Embryonic facial prominence (tissue), 1 donor: ENCODE data around the gene INPP5E.

Source experiments
- DNase-seq: peaks from one replicate; pipeline ENCODE4 v3.0.0-alpha.2; 2016; ENCODE audit errors: extremely low spot score

Gene INPP5E

DNA sequence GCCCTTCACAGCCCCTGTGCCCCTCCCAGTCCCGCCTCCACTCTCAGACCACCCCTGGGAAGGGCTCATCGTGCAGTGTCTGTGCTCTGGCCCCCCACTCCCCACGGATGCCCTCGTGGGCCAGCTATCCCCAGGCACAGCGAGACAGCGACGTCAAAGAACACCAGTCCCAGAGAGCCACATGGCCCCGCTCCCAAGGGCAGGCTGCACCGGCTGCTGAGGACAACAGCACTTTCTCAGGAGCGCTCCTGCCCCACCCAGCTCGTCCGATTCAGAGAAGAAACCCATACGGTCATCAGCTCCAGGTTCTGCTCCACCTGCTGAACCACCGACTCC lies 34.9 kb downstream of the INPP5E start:
- no peak for DNase-seq

DNA sequence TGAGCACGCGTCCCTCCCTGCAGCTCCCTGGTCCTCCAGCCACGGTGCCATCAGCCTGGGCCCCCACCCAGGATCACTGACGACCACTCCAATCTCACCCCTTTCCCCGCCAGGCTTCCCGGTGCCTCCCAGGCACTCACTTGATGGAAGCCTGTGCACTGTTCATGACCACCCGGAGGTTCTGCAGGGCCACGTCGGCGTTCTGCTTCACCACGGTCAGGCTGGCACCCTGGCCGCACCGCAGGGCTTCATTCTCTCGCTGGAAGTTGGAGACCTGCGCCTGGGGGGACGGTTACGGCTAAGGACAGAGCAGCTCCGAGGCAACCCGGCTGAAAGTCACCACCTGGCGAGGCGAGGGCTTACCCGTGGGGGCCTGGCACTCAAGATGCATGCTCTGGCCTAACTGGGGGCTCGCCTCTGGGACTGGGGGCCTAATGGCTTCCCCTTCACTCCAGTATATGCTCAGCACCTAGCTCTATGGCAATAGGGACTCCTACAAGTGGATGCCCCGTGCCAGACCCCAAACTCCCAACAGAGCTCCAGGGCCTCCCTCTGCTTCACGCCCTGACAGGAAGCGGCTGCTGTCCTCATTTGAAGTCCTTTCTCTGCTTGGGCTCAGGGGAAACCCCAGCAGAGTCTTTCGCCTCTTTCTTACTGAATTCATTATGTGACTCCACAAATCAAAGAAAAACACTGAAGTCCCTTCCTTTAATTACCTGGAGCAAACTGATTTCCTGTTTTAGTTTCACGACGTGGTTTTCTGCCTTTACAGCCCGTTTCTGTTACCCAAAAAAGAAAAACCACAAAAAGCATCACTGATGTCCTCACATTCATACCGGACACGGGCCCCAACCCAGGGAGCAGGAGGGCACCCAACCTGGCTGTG lies 35.5 kb downstream of the INPP5E start:
- DNase-seq: no peak

DNA sequence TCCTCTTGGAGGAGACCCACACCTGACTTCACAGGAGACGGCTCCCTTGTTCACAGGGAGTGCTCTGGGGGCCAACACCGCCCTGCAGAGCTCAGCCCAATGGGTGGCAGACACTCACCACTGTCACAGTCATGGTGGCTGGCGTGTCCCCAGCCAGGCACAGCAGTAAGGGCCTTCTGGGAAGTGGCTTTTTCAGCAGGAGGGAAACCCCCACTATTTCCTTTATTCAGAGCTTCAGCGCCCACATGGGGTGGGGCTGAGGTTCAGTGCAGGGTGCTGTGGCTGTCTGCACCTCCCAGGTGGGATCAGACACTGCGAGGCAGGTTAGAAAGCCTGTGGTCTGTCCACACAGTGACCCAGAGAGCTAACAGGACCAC lies 36.1 kb downstream of the INPP5E start:
- DNase-seq: no peak

DNA sequence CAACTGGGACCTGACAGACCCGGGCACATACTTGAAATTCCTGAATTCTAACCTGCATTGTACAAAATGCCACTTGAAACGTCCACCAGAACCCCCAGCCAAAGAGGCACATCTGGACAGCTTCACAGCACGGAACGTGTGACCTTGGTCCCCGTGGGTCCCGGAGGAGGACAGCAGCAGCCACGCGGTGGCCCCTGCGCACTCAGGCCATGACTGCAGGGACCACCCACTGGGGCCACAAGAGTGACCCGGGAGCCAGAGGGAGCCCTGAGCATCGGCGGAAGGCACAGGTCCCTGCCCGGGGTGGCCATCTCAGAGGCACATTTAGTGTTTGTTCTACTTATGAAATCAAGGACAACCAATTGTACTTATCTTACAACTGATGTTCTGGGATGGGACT lies 37.6 kb downstream of the INPP5E start:
- DNase-seq: no peak

DNA sequence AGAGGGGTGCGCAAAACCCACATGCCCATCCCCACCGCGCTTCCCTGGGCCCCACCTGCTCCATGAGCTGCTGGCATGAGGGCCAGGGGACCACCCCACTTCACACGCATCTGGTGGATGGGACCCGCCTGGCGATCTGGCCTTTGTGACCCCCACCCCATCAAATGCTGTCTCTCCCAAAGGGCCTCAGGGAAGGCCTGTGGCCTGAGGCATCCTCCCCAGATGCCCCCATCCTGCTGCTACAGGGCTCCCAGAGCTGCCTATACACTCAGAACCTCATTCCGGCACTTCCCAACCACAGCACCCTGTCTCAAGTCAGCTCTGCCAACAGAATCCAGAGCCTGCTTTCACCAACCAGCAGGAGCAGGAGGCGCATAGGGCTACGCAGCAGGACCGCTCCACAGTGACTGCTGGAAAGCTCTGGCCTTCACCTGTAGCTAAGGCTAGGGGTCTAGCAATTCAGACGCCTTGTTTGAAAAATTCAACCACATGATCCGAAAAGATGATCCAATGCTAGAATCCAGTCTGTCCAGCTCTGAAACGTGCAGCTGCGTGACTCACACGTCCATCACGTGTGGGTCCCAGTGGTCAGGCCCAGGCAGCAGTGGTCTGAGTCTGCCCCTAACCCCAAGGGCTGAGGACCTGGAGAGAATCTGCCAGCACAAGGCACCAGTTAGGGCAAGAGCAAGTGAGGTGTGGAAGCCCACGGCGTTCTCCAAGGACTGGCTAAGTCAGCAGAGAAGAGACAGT lies 38.3 kb downstream of the INPP5E start:
- DNase-seq: no peak

DNA sequence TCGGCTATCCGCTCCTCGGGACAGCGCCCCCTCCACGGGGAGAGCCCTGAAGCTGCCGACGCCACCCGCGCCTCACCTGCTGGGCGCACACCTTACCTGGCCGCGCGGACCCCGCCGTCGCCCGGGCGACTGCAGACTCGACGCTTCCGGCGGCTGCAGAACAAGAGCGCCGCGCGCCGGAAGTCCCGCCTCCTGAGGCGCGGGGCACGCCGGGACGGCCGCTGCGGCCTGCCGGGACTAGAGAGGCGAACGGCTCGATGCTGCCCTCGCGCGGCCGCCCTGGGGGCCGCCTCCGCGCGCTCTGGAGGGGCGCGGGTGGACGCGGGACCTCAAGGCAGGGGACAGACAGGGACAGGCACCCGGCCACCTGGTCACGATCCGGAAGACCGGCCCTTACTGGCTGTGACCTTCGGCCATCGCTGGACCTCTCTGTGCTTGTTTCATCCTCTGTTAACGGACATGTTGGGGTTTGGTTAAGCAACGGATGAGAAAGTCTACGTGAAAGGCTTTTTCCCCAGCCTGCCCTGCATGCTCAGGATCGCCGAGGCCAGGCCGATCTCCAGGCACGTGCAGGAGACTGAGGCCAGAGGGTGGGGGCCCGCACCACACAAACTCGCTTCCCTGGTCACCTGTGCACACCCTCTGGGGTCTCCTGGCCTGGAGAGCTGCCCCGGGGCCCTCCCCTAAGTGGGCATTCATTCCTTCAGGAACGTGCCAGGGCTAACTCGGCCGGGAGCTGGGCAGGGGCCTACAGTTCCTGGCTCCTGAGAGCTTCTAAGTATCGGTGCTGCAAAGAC lies 39.4 kb downstream of the INPP5E start, which contains the start of gene SNAPC4:
SNAPC4 (minus strand) TSS at position 133 of the 797 bp plus-strand sequence. CDS start 1,742 bp downstream, outside the sequence.
- peak; percentile 76 for DNase-seq

DNA sequence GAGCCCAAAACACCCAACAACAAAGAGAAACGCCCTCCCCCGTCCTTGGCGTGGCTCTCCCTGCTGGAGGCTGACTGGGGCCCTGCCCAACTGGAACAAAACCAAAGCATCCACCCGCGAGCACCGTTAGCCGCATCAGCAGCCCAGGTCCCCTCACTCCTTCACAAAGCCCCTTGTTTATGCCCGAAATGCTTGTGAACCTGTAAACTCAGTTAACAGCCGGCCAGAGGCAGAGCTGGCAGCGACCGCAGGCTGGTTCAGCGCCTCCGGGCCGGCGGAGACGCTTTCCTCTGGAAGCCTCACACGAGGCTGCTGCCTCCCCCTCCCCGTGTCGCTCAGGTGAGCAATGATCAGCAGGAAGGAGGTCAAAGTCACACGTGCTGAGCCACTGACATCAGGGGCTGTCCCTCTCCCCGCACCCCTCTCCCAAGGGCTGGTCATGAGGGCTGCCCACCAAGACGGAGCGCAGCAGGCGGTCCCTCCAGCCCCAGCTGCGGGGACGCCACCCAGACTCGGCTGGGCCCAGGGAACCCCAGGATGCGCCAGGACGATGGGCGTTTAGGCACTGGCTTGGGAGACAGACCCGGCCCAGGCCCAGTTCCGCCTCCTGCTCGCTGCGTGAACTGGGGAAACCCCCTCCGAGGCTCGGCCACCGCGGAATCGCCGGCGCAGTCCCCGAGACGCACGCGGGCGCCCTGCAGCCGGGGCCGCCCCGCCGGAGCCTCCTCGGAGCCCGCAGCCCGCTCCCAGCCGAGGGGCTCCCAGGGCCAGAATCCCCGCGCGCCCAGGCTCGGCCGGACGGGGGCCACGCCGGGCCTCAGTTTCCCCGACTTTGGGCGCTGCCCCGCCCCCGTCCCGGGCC lies 40.2 kb downstream of the INPP5E start:
- no peak for DNase-seq

DNA sequence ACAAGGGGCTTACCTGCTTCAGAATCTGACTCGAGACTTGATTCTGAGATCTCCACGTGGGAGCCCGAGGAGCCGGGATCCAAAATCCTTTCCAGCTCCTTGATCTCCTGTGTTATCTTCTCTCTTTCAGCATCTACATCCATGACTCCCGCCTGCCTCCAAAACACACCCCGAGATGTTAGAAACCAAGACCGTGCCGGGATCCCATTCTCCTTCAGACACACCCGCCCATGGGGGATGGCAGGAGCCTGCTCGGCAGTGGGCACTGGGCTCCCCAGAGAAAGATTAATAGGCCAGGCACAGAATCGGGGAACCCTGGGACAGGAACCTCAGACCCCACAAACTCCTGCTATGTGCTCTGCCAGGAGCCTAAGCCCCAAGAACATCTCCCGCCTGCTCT lies 41.4 kb downstream of the INPP5E start:
- DNase-seq: no peak

DNA sequence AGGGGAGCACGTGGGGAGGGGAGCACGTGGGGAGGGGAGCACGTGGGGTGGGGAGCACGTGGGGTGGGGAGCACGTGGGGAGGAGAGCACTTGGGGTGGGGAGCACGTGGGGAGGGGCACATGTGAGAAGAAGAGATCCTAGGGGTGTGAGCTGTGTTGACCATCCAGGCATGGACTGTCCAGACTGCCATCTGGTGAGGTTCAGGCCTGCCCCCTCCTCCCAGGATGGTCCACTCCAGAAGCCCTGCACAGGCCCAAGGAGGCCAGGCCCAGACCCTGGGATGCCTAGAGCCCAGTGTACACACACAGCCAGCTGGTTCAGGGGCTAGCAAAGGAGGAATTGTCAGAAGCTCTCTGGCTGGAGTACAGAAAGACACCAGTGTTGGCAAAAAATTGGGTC lies 42.0 kb downstream of the INPP5E start:
- no peak for DNase-seq

DNA sequence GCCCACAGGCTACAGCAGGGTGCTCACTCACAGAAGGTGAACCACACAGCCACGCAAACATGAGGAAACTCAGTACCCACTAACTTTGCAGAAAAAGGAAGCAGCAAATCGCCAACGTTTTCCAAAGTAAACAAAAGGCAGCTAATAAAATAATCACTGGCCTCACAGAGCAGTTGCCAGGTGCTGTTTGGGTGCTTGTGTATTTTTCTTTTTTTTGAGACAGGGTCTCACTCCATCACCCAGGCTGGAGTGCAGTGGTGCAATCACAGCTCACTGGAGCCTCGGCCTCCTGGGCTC lies 43.5 kb downstream of the INPP5E start:
- no peak for DNase-seq

DNA sequence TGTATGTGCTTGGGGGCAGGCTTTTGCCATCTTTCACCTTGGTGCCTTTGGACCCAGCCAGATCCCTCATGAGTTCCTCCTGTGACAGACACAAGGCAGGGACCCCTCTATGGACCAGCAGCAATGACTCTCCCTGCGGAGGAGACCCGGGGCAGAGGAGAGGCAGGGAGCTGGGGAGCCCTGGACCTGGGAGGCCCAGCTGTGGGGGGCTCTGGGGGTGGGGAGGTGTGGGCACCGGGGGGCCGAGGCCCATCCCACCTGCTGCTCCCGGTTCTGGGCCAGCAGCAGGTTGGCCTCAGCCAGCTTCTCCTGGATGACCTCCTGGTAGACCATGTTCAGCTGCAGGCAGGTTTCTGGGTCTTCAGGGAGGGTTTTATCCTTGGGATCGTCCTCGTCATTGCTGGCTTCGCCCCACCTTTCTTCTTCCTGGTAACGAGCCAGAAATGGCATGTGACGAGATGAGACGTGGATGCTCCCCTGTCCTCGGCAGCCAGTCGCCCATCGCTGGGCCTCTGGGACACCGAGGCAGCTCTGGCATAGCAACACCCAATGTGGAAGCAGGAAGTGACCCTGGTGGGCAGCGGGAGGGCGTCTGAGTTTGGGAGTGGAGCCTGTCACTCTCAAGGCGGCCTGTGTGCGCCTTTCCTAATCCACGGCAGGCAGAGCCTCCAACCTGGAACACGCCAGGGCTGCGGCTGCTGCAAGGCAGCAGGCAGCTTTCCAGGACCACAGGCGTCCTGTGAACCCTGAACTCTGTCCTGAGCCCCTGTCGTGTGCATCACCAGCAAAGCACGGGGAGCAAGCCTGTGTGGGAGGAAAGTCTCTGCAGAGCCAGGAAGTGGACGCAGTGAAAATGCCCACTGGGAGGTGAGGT lies 44.1 kb downstream of the INPP5E start:
- DNase-seq: no peak

DNA sequence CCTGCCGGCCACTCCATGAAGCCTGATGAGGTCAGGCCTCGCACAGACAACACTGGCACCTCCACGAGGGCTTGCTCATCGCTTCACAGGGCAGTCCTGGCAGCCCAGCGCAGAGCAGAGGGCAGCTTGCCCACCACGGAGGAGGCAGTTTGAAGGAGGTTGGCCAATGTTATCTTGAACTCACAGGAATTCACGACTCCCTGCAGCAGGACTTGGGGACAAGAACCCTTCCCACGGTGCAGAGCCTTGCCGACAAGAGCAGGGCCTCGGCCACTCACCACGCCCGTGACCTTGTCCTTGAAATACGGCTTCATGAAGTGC lies 44.7 kb downstream of the INPP5E start:
- DNase-seq: no peak

DNA sequence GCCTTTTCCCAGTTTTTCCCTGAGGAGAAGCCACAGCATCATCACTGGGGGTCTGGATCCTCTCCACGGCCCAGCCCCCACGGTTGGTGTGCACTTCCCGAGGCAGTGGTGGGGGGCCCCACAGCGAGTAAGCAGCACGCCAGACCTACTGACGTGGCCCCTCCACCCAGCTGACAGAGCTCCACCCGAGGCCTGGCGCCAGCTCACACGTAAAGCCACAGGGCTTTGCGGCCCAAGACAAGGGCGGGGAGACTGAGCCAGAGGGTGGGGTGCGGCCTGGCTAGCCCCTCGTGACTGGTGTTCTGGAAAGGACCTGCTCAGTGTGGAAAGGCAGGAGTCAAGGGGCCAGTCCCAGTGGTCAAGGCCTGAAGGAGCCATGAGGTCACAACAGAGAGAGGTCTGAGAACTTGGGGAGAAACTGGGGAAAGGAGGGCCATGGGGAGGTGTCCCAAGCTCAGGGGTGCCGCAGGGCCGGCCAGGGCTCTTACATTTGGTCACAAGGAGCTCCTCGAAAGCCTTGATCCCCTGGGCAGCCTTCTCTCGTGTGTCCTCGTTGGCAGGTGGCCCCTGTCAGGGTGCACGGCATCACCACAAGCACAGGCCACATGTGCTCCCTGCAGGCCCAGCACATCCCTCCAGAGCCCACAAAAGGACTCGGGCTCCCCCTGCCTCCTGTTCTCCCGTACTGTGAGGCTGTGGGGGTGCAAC lies 45.2 kb downstream of the INPP5E start:
- DNase-seq: no peak

DNA sequence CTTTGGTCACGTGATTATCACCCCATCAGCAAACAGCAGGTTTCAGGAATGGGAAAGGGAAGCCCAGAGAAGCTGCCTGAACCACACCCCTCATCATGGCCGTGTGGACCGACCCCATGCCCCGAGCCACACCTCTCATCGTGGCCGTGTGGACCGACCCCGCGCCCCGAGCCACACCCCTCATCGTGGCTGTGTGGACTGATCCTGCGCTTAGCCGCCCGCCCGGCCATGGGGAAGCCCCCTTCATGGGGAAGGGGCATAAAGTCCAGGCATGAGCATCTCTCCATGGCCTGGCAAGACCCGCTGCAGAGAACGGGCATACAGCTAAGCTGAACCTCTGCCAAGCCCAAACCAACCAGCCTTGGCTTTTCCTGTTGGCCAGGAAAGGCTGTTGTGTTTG lies 46.1 kb downstream of the INPP5E start:
- DNase-seq: no peak

DNA sequence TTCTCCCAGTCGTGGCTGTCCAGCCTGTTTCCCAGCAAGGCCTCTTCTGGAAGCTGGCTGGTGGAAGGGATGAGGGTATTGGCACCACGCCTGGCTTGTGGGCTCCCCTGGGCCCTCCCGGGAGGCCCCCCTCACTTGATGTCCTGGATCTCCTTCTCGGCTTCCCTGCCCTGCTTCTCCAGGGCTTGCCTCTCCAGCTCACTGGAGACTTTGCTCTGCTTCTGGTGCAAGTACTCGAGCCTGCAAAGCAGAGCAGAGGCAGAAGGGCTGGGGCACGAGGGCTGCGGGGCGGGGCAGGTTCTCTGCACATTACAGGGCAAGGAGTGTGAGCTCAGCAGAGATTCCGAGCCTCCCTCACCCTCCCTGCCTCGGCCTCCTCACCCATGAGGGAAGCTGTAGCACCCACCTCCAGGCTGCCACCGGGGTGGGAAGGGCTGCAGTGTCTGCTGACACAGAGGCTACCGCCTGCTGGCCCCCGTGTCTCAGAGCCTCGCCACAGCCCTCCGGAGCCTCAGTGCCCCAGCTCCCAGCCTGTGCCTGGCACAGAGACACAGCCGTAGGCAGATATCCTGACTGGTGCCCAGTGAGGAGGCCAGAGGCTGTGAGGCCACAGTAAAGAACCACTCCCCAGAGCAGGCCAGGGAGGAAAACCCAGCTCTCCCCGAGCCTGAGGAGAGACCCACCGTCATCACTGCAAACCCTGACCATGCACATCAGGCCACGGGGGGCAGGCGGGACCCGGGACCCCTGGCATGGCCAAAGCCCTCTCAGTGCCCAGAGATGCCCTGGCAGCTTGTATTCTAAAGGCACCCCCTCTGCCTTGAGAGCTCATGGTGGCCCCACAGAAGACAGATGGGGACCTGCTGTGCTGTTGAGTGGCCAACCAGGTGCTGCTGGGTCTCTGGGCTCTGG lies 46.9 kb downstream of the INPP5E start:
- DNase-seq: no peak

DNA sequence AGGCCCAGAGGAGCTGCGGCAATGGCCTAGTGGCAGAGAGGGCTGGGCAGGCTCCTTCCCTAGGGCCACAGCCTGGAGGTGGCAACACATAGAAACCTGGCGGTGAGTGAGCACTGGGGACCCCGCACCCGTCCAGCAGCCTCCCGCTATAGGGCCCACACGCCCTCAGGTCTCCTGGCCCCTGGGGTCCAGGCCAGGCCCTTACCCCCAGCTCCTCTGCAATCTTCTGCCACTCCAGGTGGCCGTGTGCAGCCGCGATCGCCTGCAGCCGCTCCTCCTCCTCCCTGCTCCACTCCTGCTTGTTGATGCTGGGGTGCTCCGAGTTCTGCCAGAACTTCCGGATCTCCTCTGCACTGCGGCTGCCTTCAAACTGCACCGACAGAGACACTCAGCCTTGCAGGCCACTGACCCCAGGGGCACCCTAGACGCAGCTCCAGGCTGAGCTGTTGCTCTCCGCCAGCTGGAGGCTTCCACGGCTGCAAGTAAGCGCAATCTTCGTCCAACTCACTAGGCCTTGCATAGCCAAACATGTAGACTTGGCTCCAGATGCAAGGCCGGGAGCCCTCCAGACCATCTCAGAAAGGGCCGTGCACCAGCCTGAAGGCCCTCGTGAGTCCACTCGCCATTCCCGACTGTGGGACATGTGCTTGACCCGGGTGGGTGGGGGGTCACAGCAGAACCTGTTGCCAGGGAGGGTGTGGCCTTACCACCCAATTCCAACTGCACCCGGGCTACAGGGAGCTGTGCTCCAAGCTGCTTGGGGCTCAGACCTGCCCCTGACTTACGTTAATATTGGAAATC lies 47.7 kb downstream of the INPP5E start:
- DNase-seq: no peak

DNA sequence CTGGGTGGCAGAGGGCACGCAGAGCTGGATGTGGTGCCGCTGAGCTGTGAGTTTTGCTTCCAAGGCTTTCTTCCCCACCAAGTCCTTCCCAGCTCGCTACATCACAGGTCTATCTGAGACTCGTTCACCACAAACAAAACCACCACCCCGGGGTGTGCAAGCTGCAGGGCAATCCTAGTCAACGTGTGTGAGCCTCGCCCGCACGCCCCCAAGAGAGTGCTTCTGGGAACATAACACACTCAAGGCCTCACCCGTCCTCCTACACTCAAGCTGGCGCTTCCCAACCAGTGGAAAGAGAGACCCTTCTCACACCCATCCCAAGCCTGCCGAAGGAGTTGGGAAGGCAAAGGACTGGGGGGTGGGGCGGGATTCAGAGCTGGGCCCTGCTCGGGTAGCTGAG lies 50.2 kb downstream of the INPP5E start:
- DNase-seq: no peak

DNA sequence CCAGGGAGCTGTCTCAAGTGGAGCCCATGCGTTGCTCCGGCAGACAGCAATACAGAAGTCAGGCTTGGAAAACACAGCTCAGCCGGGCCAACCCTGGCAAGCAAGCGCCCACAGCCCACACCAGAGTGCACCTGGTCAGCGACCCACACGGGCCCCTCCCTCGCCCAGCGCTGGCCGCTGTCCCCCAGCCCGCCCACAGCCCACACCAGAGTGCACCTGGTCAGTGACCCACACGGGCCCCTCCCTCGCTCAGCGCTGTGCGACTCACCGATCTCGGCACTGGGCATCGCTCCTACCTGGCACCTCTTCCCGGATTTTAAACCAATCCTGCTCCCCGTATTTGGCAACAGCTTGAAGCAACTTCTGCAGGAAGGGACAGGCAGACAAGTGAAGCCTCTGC lies 52.4 kb downstream of the INPP5E start:
- DNase-seq: no peak
